SK-N-MC (cell line): ENCODE results near the gene PPP1R3G.

ENCODE experiments used
- EZH2 ChIP-seq: fragments of 200-600 bp; sonication (generic); IDR thresholded peaks from one replicate; pipeline ENCODE4 v1.6.1; 2017; ENCODE audit warnings: antibody characterized with exemption
- POLR2AphosphoS5 ChIP-seq: IDR thresholded peaks from 2 replicates; pipeline ENCODE4 v1.6.1; 2012; ENCODE audit warnings: mild to moderate bottlenecking, low read depth, low read length, borderline replicate concordance

DNA sequence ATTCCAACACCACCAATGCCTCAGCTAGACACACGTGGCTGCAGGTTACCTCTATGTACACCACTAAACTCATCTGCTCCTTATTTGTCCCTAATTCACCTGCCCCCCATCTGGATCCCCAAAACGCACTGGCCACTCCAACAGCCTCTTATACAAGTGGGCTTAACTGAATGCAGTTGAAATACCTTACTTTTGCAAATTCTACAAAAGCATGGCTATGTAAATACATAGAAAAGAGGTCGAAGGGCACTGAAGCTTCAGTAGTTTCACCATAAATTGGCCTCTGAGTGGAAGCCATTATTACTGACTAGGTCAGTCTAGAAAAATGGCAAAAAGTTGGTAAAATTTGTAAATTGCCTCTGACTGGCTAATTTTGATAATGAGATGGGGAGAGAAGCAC is 11.1 kb upstream of the PPP1R3G start:
- no peak for TF ChIP-seq EZH2
- no peak for TF ChIP-seq POLR2AphosphoS5
